GM19240 (cell line): ENCODE results near the gene ZNF860.
"Not testable (repeated sequence)": the region's sequence is repeated elsewhere in the genome, so short reads cannot be mapped to it uniquely, and the experiment has no call there.

Experiments
- DNase-seq: peaks from one replicate; pipeline ENCODE4 v3.0.0; 2011; ENCODE audit warnings: low spot score; ENCODE audit not compliant: insufficient read length

Gene ZNF860

GRCh38 chr3:31960793-31961431, 20.6 kb upstream of the ZNF860 start:
- DNase-seq, result no peak

DNA sequence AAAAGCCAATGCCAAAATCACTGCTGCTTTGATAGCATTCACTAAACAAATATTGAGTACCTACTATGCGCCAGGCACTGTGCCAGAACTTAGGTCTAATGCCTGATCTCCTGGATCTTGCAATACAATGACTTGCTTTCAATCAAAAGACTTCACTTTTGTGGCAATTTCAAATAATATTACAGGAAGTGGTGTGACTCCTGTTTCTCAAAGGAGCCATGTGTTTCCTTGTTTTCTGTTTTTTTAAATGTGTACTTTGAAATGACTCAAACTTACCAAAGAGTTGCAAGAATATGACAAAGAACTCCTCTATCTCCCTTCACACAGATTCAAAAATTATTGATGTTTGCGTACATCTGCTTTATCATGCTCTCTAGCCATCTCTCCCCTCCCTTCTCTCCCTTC, 18.7 kb upstream of the ZNF860 start:
- DNase-seq, result no peak

DNA sequence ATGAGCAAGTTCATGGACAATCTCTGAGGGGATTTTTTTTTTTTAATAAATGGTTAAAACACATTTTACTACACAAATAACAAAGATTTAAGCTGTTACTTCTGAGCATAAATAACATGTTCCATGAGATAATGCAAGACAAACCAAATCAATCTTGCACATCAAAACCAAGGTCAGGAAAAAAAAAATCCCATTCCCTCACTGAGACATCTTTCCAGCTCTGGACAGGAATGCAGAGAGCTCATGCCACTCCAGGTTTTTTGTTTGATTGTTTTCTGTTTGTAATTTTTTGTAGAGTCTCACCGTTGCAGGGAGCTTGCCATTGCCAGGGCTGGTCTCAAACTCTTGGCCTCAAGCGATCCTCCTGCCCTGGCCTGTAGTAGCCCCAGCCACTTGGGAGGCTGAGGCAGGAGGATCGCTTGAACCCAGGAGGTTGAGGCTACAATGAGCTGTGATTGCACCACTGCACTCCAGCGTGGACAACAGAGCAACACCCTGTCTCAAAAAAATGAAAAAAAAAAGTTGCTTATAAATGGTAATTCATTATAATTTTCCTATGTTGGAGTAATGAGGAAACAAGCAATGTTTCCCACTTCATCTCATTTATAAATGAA, 14.5 kb upstream of the ZNF860 start:
- DNase-seq, result no peak

GRCh38 chr3:31967592-31967991, 14.0 kb upstream of the ZNF860 start:
- DNase-seq, result no peak

DNA sequence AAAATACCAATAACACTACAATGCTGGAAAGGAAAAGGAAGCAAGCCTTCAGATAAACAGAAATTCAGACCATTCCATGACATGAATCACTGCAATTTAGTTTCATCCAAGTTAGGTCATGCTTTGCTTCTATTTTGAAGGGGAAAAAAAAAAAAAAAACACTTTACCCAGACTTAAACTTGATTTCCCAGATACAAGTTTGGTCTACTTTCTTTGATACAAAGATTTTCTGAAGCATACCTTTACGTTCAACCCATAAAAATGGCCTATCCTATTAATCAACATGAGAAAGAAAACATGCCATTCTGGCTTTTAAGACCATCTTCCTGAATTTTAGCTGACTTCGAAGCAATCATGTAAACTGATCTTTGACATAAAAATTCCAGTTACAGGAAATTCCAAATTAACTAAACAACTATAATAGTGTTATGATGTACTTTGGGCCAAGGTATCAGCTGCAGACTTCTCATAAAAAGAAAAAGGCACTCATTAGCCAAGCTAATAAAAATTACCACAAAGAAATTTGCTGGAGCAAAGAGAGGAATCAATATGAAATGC, 13.1 kb upstream of the ZNF860 start:
- DNase-seq, result no peak

DNA sequence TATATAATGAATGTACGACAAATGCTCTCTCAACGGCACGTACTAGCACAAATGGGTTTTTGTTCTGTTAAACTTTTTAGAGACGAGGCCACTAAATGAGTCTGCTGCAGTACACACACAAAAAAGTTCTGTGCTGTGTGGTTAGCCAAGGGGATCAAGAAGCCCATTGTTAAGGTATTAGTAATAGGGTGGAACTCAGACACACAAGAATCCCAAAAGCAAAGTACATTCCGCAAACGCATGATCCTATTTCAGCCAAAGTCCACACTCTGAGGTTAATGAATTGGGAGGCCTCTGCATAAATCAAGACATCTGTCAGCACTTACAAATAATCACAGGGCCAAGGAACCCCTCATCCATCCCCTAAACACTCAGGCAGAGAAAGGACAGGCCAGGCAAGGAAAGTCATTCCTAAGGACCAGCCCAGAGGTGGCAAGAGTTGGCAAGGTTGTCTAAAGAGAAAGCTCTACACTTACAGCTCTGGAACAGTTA, 12.6 kb upstream of the ZNF860 start:
- DNase-seq, result no peak

- no peak for DNase-seq
Measured at GRCh38 chr3:31971607-31972006, 9.9 kb upstream of the ZNF860 start.

- no peak for DNase-seq
Measured at GRCh38 chr3:31973081-31973480, 8.5 kb upstream of the ZNF860 start.

GRCh38 chr3:31973837-31974236, 7.7 kb upstream of the ZNF860 start:
- DNase-seq, result no peak

GRCh38 chr3:31974471-31974870, 7.1 kb upstream of the ZNF860 start:
- no peak for DNase-seq

DNA sequence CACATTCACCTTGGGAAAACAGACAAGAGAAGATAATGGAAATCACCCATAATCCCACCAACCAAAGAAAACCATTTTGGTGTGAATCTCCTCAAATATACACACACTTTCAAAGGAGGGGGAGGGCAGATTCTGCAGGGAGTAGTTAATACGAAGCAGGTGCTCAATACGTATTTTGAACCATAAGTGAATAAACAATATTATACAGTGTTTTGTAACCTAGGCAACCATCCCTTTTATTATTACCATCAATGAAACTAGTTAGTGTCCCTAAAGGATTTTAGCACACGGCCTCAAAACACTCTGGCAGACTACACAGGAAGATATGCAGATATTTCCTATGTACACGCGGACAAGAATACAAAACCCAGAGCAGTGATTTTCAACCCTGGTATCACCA, 6.6 kb upstream of the ZNF860 start:
- DNase-seq, result no peak

- no peak for DNase-seq
Measured at GRCh38 chr3:31976302-31976701, 5.2 kb upstream of the ZNF860 start.

DNA sequence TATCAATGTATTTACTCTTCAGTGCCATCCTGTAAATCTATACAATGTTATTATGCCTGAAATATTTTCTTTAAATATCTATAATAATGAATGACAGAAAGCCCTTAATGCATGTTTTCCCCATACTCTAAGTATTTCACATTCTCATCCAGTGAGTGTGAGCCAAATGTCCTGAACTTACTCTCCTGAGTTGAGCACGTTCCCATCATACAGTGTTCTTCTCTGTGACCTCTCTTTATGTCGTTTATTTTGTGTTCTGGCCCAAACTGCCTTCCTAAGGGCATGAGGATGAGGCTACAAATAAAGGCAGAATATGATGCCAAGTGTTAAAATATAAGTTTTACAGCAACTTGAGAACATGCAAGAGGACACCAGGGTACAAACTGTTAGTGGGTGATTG, 3.8 kb upstream of the ZNF860 start:
- no peak for DNase-seq

DNA sequence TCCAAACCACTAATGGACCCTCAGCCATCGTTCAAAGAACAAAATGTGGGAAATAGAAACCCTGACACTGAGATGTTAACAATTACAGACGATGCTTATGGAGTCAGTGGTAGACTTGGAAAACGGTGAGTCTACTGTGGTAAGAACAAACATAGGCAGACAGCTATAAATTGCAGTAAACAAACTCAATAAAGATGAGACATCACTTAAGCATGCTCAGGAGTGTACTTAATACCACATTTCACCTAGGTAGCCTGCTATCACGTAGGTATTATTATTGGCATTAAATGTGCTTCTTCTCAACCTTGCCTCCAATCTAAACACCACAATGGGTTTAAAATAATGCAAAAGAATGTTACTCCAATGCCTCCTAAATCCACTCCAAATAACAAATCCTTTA, 3.0 kb upstream of the ZNF860 start:
- no peak for DNase-seq

DNA sequence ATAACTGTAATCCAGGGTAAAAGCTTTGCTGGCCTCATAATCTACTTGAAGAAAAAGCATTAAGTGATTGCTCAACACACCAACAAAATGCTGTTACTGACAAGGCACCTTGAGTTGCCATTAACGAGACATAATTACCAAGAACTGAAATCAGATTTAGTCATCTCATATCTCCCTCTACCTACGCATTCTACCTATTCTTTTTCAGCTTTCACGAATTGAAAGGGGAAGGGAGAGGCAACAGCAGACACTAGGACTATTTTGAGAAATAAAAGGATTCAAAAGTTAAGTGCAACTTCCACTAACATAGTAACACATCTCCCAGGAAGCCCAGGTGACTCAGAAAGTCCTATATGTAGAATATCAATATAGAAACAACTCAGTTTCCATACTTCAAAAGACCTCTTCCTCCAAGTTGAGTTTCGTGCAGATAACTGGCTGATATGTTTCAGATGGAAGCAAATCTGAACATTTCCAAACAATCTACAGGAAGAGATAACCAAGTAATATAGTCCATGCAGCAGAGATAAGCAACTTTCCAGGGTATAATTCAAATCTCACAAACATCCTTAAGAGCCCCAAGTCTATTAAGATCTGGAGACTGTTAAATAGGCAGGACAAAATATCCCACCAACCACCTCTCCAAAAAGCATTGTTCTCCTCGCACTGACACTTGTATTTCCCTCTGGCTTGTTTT, 2.4 kb upstream of the ZNF860 start:
- no peak for DNase-seq

DNA sequence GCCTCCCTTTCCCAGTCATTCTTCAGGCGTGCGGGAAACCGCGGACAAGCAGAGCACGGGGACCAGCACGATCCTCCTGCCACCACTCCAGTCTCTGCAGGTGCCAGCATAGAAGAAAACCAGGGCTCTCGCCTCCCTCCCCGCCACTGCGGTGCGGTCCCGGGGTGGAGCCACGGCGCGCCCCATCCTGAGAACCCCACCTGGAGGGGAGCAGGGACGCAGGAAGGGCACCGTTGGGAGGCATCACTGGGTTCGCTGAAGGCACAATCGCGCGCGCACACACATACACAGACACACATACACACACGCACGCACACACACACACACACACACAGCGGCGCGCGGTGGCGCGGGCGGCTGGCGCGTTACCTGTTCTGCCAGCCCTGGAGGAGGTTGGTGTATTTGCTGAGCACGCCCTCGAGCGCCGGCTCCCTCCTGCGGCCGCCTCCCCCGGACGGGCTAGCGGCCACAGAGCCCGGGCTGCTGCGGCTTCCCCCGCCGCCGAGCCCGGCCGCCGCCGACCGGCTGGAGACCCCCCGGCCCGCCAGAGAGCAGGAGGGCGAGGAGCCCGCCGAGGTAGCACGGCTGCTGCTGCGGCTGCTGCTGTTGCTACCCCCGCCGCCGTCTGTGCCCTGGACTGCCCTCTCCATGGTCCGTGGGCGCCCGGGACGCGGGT, 882 bp upstream of the ZNF860 start:
- no peak for DNase-seq

DNA sequence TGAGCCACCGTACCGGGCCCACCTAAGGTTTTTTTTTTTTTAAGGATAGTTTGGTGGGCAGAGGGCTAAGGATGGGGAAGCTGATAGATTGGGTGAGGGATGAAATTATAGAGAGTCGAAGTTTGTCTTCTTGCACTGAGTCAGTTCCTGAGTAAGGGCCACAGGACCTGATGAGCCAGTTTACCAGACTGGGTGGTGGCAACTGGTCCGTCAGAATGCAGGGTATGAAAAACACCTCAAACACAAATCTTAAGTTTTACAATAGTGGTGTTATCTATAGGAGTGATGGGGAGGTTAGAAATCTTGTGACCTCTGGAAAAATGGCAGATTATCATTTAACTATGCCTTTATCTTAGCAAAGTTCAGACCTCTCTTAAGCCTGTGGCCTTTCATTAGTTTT, 2.8 kb downstream of the ZNF860 start:
- DNase-seq, result no peak

DNA sequence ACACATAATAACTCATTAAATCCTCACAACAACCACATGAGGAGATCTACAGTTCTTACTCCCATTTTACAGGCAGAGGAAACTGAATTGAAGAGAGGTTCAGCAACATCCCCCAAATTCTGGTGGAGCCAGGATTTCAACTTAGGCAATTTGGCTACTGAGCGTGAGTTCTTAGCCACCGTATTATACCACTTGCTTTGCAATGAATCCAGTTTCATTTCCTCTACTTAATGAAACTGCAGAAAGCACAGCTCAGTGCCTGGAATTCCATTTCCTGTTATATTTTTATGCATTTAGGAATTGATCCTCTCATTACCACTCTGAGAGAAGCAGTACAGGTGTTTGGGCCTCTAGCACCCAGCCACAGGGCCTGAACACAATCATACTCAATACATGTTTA, 4.3 kb downstream of the ZNF860 start:
- no peak for DNase-seq

- DNase-seq, result no peak
Measured at GRCh38 chr3:31988271-31988670, 6.7 kb downstream of the ZNF860 start.

DNA sequence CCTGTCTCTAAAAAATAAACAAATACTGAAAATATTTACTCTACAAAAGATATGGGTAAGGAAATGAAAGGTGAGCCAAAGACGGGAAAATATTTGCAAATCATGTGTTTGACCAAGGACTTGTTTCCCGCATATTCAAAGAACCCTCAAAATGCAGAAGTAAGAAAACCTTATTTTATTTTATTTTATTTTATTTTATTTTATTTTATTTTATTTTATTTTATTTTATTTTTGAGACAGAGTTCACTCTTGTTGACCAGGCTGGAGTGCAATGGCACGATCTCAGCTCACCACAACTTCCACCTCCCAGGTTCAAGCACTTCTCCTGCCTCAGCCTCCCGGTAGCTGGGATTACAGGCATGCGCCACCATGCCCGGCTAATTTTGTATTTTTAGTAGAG, 11.4 kb downstream of the ZNF860 start:
- DNase-seq, result not testable (repeated sequence)

- DNase-seq, result no peak
Measured at GRCh38 chr3:31993843-31994242, 12.3 kb downstream of the ZNF860 start.

- DNase-seq, result not testable (repeated sequence)
Measured at GRCh38 chr3:31995026-31995425, 13.5 kb downstream of the ZNF860 start.
